HCT116 (cell line): ENCODE data around the gene GPR83. TPM values are rescaled to one million over a fixed set of nuclear protein-coding genes. Genes with fewer than 3 reads are reported as not detected.

Experiments used
- ATAC-seq: fragments of 200-7000 bp; cut with Tn5 transposase; 2 replicates; pipeline ENCODE4 v1.9.1; 2020; ENCODE audit warnings: mild to moderate bottlenecking, moderate library complexity
- BruUV-seq: library from RNA; stranded (reverse); fragments of 400-500 nt; replicated peaks from 2 replicates; lab custom pipeline; 2021; lab: Mats Ljungman, UMichigan
- CTCF ChIA-PET: fragments of 300-600 bp; sonication (Branson Sonifier 250); formaldehyde crosslinking; loops from one replicate; lab custom pipeline; 2021; ENCODE audit warnings: antibody characterized with exemption; lab: Charles Lee
- POLR2A ChIA-PET: fragments of 300-600, 350-600 bp; sonication (Branson Sonifier 250); formaldehyde crosslinking; loops from one replicate; lab custom pipeline; 2021; ENCODE audit warnings: antibody characterized with exemption; lab: Charles Lee
- RAD21 ChIA-PET, 2 experiments: fragments of 300-600 bp; sonication (Branson Sonifier 250); formaldehyde crosslinking; loops; one replicate each; lab custom pipeline; 2023; ENCODE audit warnings: low total read pairs in 2 of 2; ENCODE audit not compliant: uncharacterized antibody in 2 of 2, unreplicated experiment in 2 of 2, low non-redundant PET in 1 of 2; lab: Charles Lee
- DNase-seq: peaks from one replicate; pipeline ENCODE4 v3.0.0-alpha.2; 2010; ENCODE audit warnings: low read depth, low spot score
- H2AFZ ChIP-seq: fragments of 200-600 bp; shearing (Covaris generic), sonication (generic); 2 replicates; pipeline ENCODE4 v1.6.1; 2017; ENCODE audit warnings: low read depth, mixed run types, mixed read lengths, antibody characterized with exemption, low read length; ENCODE audit not compliant: poor library complexity, severe bottlenecking
- H3K27ac ChIP-seq: 2 replicates; pipeline ENCODE4 v1.5.1; 2012; ENCODE audit warnings: low read depth, low read length
- H3K27me3 ChIP-seq: fragments of 200-600 bp; sonication (generic); 2 replicates; pipeline ENCODE4 v1.6.1; 2016; ENCODE audit warnings: mixed run types, low read length, mixed read lengths; ENCODE audit not compliant: insufficient read depth
- H3K36me3 ChIP-seq, 2 experiments: fragments of 200-500 bp in 1 of 2; fragments of 200-600 bp in 1 of 2; sonication (Bioruptor generic) in 1 of 2; sonication (generic) in 1 of 2; 2 replicates each; pipeline versions ENCODE4 v1.5.1 to v1.6.1; 2014 to 2016; ENCODE audit warnings: low read length in 2 of 2, inconsistent platforms in 1 of 2, mixed read lengths in 1 of 2, mixed run types in 1 of 2; ENCODE audit not compliant: insufficient read depth in 2 of 2, control insufficient read depth in 1 of 2
- H3K4me1 ChIP-seq, 2 experiments: fragments of 200-600 bp in 1 of 2; sonication (generic) in 1 of 2; 2 replicates each; pipeline versions ENCODE4 v1.5.1 to v1.6.1; 2012 to 2017; ENCODE audit warnings: low read length in 2 of 2, inconsistent platforms in 1 of 2, mild to moderate bottlenecking in 1 of 2, mixed read lengths in 1 of 2, mixed run types in 1 of 2, moderate library complexity in 1 of 2; ENCODE audit not compliant: insufficient read depth in 2 of 2, control insufficient read depth in 1 of 2
- H3K4me2 ChIP-seq: fragments of 200-600 bp; sonication (generic); 2 replicates; pipeline ENCODE4 v1.6.1; 2017; ENCODE audit warnings: mixed run types, low read length, mixed read lengths
- H3K4me3 ChIP-seq, 2 experiments: fragments of 200-600 bp in 1 of 2; sonication (generic) in 1 of 2; replicated peaks in 1 of 2; 2 replicates each; pipeline ENCODE4 v1.5.1; 2011 to 2016; ENCODE audit warnings: low read length in 2 of 2, control low read depth in 1 of 2, low read depth in 1 of 2, mild to moderate bottlenecking in 1 of 2, mixed read lengths in 1 of 2, mixed run types in 1 of 2
- H3K79me2 ChIP-seq: fragments of 200-600 bp; sonication (generic); 2 replicates; pipeline ENCODE4 v1.6.1; 2017; ENCODE audit warnings: mild to moderate bottlenecking, mixed run types, low read length, moderate library complexity, mixed read lengths; ENCODE audit not compliant: insufficient read depth
- H3K9ac ChIP-seq: fragments of 200-600 bp; sonication (generic); 2 replicates; pipeline ENCODE4 v1.6.1; 2016; ENCODE audit warnings: low read length, mixed read lengths
- H3K9me2 ChIP-seq: fragments of 200-600 bp; sonication (generic), shearing (Covaris generic); 2 replicates; pipeline ENCODE4 v1.6.1; 2017; ENCODE audit warnings: mixed run types, mild to moderate bottlenecking, moderate library complexity; ENCODE audit not compliant: insufficient read depth
- H3K9me3 ChIP-seq, 2 experiments: fragments of 200-500 bp in 1 of 2; fragments of 200-600 bp in 1 of 2; sonication (Bioruptor generic) in 1 of 2; sonication (generic) in 1 of 2; 2 replicates each; pipeline ENCODE4 v1.6.1; 2014 to 2017; ENCODE audit warnings: low read length in 2 of 2, mixed read lengths in 2 of 2, inconsistent platforms in 1 of 2, low read depth in 1 of 2, mild to moderate bottlenecking in 1 of 2, mixed run types in 1 of 2, moderate library complexity in 1 of 2; ENCODE audit not compliant: control insufficient read depth in 1 of 2, insufficient read depth in 1 of 2
- H4K20me1 ChIP-seq: fragments of 200-600 bp; sonication (generic), shearing (Covaris generic); 2 replicates; pipeline ENCODE4 v1.6.1; 2017; ENCODE audit warnings: mixed run types, mild to moderate bottlenecking, moderate library complexity; ENCODE audit not compliant: insufficient read depth
- CBX3 ChIP-seq: IDR thresholded peaks from 2 replicates; pipeline ENCODE4 v1.6.1; 2012; ENCODE audit warnings: low read depth
- CEBPB ChIP-seq: IDR thresholded peaks from 2 replicates; pipeline ENCODE4 v1.6.1; 2012; ENCODE audit warnings: low read depth
- ELF1 ChIP-seq: IDR thresholded peaks from 2 replicates; pipeline ENCODE4 v1.6.1; 2012; ENCODE audit warnings: low read depth, borderline replicate concordance
- EZH2phosphoT487 ChIP-seq: fragments of 200-600 bp; IDR thresholded peaks from 2 replicates; pipeline ENCODE4 v1.6.1; 2018; ENCODE audit warnings: antibody characterized with exemption, borderline replicate concordance
- FOSL1 ChIP-seq: IDR thresholded peaks from 2 replicates; pipeline ENCODE4 v1.6.1; 2012; ENCODE audit warnings: low read depth
- JUND ChIP-seq: IDR thresholded peaks from 2 replicates; pipeline ENCODE4 v1.6.1; 2012
- POLR2A ChIP-seq: IDR thresholded peaks from 2 replicates; pipeline ENCODE4 v1.7.0; 2011; ENCODE audit warnings: borderline replicate concordance; ENCODE audit not compliant: insufficient read depth, insufficient read length; ENCODE audit errors: extremely low read depth
- POLR2AphosphoS5 ChIP-seq: IDR thresholded peaks from 2 replicates; pipeline ENCODE4 v1.6.1; 2011; ENCODE audit warnings: mild to moderate bottlenecking, low read depth, low read length, moderate library complexity
- SIN3A ChIP-seq: IDR thresholded peaks from 2 replicates; pipeline ENCODE4 v1.6.1; 2012; ENCODE audit warnings: low read depth
- TCF7L2 ChIP-seq: IDR thresholded peaks from 2 replicates; pipeline ENCODE4 v1.7.0; 2011; ENCODE audit warnings: borderline replicate concordance, inconsistent platforms; ENCODE audit not compliant: insufficient read depth, insufficient read length; ENCODE audit errors: extremely low read depth
- ZNF274 ChIP-seq: fragments of 200-500 bp; sonication (Bioruptor generic); IDR thresholded peaks from 2 replicates; pipeline ENCODE4 v1.6.1; 2014; ENCODE audit warnings: mild to moderate bottlenecking, low read depth, low read length, inconsistent platforms
- intact Hi-C: fragments of 100-400 bp; cut with micrococcal nuclease; formaldehyde crosslinking; loops from 2 replicates; pipeline ENCODE4 v1.10.0; 2022
- total RNA-seq: library from RNA; stranded (reverse); gene quantifications from one replicate; pipeline ENCODE4 v1.2.1, GENCODE V29; 2021; ENCODE audit not compliant: unreplicated experiment
- TF ChIP-seq, protein P1 (sequence below): IDR thresholded peaks from 2 replicates; pipeline ENCODE4 v1.6.1; 2012
- TF ChIP-seq, protein P2 (sequence below): IDR thresholded peaks from 2 replicates; pipeline ENCODE4 v1.6.1; 2012
- TF ChIP-seq, protein P3 (sequence below), 3 experiments: fragments of 200-600 bp in 1 of 3; sonication (generic) in 1 of 3; IDR thresholded peaks in 2 of 3; conservative IDR thresholded peaks in 1 of 3; 2 replicates each; pipeline ENCODE4 v1.5.1; 2012 to 2017; ENCODE audit warnings: low read depth in 2 of 3, low read length in 2 of 3, antibody characterized with exemption in 1 of 3, borderline replicate concordance in 1 of 3, control low read depth in 1 of 3, mild to moderate bottlenecking in 1 of 3, mixed read lengths in 1 of 3, mixed run types in 1 of 3, moderate library complexity in 1 of 3; ENCODE audit not compliant: insufficient read depth in 1 of 3

Gene GPR83
- total RNA-seq, 1 experiment from 2014 or later: 0.39 TPM

DNA sequence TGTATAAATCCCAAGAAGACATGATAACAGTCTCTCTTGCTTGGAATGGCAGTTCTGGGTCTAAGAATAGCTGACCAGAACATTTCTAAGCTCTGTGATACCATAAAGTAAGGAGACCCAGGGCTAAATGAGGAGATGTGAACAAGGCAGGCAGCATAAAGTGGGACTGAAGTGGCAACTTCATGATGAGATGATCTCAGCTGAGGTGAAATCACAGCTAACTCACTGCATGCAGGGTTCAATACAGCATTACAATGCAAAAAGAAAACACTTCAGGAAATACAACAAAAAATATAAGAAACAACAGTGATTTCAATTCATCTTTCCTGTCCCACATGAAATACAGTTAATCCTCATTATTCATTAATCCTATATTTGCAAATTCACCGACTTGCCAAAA is 47.8 kb upstream of the GPR83 start:
- intact Hi-C loops: no loop called here
- POLR2A ChIA-PET: no interaction called here
- no TSS peak for BruUV-seq
- Histone ChIP-seq H3K4me3 (no peak overlapping the region), H3K4me1 (no peaks in the 10 kb centered on the region), H3K79me2 (no peaks in the 10 kb centered on the region), H3K9me2 (no peaks in the 10 kb centered on the region), H2AFZ (no peak overlapping the region), H3K9me3 (no peaks in the 10 kb centered on the region), H3K4me2 (no peak overlapping the region), H3K9ac (no peak overlapping the region), H3K36me3 (peaks cover 5 to 7% of the 10 kb centered on the region in 2 experiments; a peak in 1 of 4 replicates), H3K27ac (no peak overlapping the region), H4K20me1 (no peaks in the 10 kb centered on the region), H3K27me3 (no peaks in the 10 kb centered on the region)
- CTCF ChIA-PET: no interaction called here
- TF ChIP-seq EZH2phosphoT487 (no peak), CBX3 (no peak), ZNF274 (no peak), FOSL1 (no peak), TCF7L2 (no peak)
- TF ChIP-seq, protein P1, sequence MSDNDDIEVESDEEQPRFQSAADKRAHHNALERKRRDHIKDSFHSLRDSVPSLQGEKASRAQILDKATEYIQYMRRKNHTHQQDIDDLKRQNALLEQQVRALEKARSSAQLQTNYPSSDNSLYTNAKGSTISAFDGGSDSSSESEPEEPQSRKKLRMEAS: no peak
- RAD21 ChIA-PET: no interaction called here
- DNase-seq (no peak), ATAC-seq (no peak)

DNA sequence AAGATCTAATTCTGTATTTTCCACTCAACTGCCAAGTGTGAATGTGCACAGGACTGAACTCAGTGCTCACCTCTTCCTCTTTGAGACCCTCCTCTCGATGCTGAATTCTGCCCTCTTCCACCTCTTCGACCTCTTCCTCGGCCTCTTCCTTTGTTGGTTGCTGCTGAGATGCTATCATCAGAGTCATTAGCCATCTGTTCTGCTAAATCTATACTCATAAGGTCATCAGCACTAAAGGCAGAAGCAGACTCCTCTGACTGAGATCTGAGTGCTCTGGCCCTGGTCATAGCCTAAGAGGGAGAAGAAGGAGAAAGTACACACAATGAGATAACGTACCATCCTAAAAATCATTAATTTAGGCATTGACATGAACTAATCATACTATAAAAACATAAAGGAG is 45.9 kb upstream of the GPR83 start:
- H3K4me2 ChIP-seq: no peak overlapping the region
- ATAC-seq: no peak
- no peaks in the 10 kb centered on the region for H3K4me1 ChIP-seq
- no peak overlapping the region for H3K27ac ChIP-seq
- CTCF ChIA-PET: no interaction called here
- H3K9me3 ChIP-seq: no peaks in the 10 kb centered on the region
- H3K36me3 ChIP-seq: peaks cover 0 to 5% of the 10 kb centered on the region in 2 experiments; a peak in 1 of 4 replicates
- H4K20me1 ChIP-seq: no peaks in the 10 kb centered on the region
- H3K79me2 ChIP-seq: no peaks in the 10 kb centered on the region
- no TSS peak for BruUV-seq
- H2AFZ ChIP-seq: no peak overlapping the region
- POLR2A ChIA-PET: no interaction called here
- H3K27me3 ChIP-seq: no peaks in the 10 kb centered on the region
- intact Hi-C loops: no loop called here
- H3K9ac ChIP-seq: no peak overlapping the region
- H3K4me3 ChIP-seq: no peak overlapping the region
- no peaks in the 10 kb centered on the region for H3K9me2 ChIP-seq
- RAD21 ChIA-PET: no interaction called here
- TF ChIP-seq CEBPB (no peak), JUND (no peak), POLR2AphosphoS5 (no peak), ELF1 (no peak), POLR2A (no peak), SIN3A (no peak), CBX3 (no peak), EZH2phosphoT487 (no peak)
- TF ChIP-seq, protein P2, sequence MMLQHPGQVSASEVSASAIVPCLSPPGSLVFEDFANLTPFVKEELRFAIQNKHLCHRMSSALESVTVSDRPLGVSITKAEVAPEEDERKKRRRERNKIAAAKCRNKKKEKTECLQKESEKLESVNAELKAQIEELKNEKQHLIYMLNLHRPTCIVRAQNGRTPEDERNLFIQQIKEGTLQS: no peak
- TF ChIP-seq, protein P3, sequence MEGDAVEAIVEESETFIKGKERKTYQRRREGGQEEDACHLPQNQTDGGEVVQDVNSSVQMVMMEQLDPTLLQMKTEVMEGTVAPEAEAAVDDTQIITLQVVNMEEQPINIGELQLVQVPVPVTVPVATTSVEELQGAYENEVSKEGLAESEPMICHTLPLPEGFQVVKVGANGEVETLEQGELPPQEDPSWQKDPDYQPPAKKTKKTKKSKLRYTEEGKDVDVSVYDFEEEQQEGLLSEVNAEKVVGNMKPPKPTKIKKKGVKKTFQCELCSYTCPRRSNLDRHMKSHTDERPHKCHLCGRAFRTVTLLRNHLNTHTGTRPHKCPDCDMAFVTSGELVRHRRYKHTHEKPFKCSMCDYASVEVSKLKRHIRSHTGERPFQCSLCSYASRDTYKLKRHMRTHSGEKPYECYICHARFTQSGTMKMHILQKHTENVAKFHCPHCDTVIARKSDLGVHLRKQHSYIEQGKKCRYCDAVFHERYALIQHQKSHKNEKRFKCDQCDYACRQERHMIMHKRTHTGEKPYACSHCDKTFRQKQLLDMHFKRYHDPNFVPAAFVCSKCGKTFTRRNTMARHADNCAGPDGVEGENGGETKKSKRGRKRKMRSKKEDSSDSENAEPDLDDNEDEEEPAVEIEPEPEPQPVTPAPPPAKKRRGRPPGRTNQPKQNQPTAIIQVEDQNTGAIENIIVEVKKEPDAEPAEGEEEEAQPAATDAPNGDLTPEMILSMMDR (IDR thresholded peaks at IDR 0.05 in 2 of 3, conservative IDR thresholded peaks at IDR 0.05 in 1 of 3; ENCODE audit: borderline replicate concordance in 1 of 3, insufficient read depth in 1 of 3, low read depth in 2 of 3, low read length in 2 of 3): no peak
- DNase-seq: no peak
